ENCODE data around the gene HOXD11. TPM values are rescaled to one million over a fixed set of nuclear protein-coding genes. Genes with fewer than 3 reads are reported as not detected.
A peak's percentile ranks its signal among the peaks of the same experiment; 100 is the strongest.

Gene HOXD11
- total RNA-seq, 1 donor from 2014 or later = not detected

DNA sequence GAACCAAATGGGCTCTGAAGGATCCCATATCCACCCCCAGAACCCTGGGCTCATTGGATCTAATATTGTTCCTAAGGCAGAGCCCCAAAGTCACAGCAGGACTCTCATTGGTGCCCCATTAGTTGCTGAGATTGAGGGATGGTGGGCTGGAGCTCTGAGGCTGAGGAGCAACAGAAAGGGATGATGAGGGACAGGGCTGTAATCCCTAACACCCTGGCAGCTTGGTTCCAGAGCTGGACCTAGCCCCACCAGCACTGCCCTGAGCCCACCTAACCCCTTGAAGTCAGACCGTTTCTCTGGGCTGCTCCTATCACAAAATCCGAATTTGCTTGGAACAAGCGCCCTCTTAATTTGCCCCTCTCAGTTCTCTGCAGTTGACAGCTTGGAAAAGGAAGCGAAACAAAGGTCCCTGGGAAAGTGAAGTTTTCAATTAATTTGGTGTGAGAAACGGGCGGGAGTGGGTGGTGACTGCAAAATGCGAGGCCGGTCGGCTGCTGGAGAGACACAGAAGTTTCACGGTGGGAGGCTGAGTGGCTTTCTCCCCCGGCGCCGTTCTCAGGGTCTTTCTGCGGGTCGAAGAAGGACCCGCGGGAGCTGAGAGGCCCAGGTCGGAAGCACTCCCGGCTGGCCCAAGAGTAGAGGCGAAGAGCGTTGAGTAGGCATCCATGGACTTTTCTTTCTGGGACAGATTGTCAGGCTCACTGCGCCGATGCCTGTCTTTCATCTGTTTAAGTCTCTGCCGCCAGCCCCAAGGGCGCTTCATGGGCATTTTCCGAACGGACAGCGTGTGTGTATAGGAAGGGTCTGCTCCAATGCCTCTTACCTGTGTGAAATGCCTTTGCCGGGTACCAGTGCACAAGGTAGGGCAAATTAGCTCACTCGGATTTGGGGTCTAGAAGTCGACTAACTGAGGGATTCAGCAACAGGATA lies 15.5 kb upstream of the HOXD11 start:
- Histone ChIP-seq H3K4me3 (no peak overlapping the region), H3K9me3 (no peaks in the 10 kb centered on the region), H3K27ac (no peak overlapping the region), H3K4me1 (peaks cover 6 to 7% of the 10 kb centered on the region in 2 donors), H3K27me3 (peaks cover 62% of the 10 kb centered on the region), H3K36me3 (no peaks in the 10 kb centered on the region)
- intact Hi-C loops (cut with DNase I) = loop anchor here (5.0 to 10.0 kb wide), 3 partner anchors 724 to 1757 kb away; partner anchors contain the start of gene SP9
- DNase-seq (ENCODE audit: low spot score in 2 of 2) = peak in 1 of 2 donors; percentile 34
- TF ChIP-seq, protein P1, sequence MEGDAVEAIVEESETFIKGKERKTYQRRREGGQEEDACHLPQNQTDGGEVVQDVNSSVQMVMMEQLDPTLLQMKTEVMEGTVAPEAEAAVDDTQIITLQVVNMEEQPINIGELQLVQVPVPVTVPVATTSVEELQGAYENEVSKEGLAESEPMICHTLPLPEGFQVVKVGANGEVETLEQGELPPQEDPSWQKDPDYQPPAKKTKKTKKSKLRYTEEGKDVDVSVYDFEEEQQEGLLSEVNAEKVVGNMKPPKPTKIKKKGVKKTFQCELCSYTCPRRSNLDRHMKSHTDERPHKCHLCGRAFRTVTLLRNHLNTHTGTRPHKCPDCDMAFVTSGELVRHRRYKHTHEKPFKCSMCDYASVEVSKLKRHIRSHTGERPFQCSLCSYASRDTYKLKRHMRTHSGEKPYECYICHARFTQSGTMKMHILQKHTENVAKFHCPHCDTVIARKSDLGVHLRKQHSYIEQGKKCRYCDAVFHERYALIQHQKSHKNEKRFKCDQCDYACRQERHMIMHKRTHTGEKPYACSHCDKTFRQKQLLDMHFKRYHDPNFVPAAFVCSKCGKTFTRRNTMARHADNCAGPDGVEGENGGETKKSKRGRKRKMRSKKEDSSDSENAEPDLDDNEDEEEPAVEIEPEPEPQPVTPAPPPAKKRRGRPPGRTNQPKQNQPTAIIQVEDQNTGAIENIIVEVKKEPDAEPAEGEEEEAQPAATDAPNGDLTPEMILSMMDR (IDR thresholded peaks at IDR 0.05) = no peak

DNA sequence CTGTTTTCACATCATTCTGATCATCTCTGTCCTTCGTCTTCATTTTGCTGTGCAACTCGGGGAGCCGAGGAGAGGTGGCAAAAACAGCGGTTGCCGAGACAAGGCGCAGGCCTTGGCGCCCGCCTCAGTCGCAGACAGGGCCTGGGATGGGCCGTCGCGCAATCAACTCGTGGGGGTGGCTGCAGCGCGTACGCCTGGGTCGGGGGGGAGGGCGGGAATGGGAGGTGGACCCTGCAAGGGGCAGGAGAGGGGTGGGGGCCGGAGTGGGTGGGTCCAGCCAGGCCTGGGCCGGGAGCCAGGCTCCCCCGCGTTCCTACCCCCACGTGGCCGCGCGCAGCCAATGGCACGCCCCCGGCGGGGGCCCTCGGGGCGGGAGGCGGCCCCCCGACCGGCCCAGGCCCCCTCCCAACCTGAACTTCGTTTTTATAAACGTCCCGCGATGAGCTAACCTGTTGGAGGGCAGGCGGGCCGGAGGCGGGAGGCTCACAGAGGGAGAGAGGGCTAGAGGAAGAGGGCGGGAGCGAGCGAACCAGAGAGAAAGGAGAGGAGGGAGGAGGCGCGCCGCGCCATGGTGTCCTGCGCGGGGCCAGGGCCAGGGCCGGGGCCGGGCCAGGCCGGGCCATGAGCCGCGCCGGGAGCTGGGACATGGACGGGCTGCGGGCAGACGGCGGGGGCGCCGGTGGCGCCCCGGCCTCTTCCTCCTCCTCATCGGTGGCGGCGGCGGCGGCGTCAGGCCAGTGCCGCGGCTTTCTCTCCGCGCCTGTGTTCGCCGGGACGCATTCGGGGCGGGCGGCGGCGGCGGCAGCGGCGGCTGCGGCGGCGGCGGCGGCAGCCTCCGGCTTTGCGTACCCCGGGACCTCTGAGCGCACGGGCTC lies 14.6 kb upstream of the HOXD11 start, which contains the start of gene HOXD13:
TSS of gene HOXD13 (plus strand) at position 452 of the 875 bp plus-strand sequence. CDS start at position 622, 170 bp downstream.
- Histone ChIP-seq H3K4me3 (peak within 1 kb of the TSS; percentile 47 to 51), H3K27me3 (peaks cover 63% of the 10 kb centered on the region), H3K36me3 (no peaks in the 10 kb centered on the region), H3K27ac (no peak within 1 kb of the TSS), H3K9me3 (no peaks in the 10 kb centered on the region), H3K4me1 (peaks cover 15% of the 10 kb centered on the region in 2 donors)
- TF ChIP-seq, protein P1 (IDR thresholded peaks at IDR 0.05) = no peak
- intact Hi-C loops (cut with DNase I) = loop anchor here (5.0 to 10.0 kb wide), 3 partner anchors 725 to 1758 kb away; partner anchors contain the start of gene SP9
- DNase-seq (ENCODE audit: low spot score in 2 of 2) = peak in 1 of 2 donors; percentile 58

DNA sequence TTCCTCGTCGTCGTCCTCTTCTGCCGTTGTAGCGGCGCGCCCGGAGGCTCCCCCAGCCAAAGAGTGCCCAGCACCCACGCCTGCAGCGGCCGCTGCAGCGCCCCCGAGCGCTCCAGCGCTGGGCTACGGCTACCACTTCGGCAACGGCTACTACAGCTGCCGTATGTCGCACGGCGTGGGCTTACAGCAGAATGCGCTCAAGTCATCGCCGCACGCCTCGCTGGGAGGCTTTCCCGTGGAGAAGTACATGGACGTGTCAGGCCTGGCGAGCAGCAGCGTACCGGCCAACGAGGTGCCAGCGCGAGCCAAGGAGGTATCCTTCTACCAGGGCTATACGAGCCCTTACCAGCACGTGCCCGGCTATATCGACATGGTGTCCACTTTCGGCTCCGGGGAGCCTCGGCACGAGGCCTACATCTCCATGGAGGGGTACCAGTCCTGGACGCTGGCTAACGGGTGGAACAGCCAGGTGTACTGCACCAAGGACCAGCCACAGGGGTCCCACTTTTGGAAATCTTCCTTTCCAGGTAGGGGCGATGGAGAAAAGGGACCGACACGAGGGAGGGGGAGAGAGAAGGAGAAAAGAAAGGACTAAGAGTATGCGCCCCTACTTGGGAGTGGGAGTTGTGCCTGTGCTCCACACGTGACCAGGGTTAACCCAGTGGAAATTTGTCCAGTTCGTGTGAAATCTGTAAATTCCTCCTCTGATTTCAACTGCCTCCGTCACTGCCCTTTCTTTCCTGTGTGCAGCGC lies 13.8 kb upstream of the HOXD11 start:
- Histone ChIP-seq H3K27ac (no peak overlapping the region), H3K27me3 (peaks cover 63% of the 10 kb centered on the region), H3K4me3 (peak overlapping the region; percentile 47 to 51), H3K36me3 (no peaks in the 10 kb centered on the region), H3K4me1 (peaks cover 18 to 19% of the 10 kb centered on the region in 2 donors), H3K9me3 (no peaks in the 10 kb centered on the region)
- DNase-seq (ENCODE audit: low spot score in 2 of 2) = peak in 1 of 2 donors; percentile 46
- TF ChIP-seq, protein P1 (IDR thresholded peaks at IDR 0.05) = no peak
- intact Hi-C loops (cut with DNase I) = loop anchor here (5.0 to 10.0 kb wide), 3 partner anchors 726 to 1759 kb away; partner anchors contain the start of gene SP9

DNA sequence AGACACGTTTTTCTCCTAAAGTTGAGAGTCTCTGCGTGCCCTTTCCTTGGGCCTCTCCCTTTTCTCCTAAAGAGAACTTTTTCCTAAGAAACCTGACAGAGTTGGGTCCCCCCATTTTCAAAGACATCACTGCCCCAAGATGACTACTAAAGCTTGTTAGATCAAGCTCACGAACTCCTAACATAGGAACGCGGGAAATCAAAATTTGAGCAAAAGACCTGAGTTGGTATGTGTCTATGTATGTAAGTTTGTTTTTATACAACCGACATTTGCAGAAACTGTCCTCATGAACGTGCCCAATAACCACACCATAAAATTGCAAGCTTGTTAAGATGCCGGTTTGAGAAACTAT lies 13.2 kb upstream of the HOXD11 start:
- H3K27me3 ChIP-seq = peaks cover 68% of the 10 kb centered on the region
- TF ChIP-seq, protein P1 (IDR thresholded peaks at IDR 0.05) = no peak
- no peaks in the 10 kb centered on the region for H3K36me3 ChIP-seq
- peaks cover 18 to 19% of the 10 kb centered on the region in 2 donors for H3K4me1 ChIP-seq
- H3K27ac ChIP-seq = no peak overlapping the region
- no peak overlapping the region for H3K4me3 ChIP-seq
- no peaks in the 10 kb centered on the region for H3K9me3 ChIP-seq
- intact Hi-C loops (cut with DNase I) = loop anchor here (5.0 to 10.0 kb wide), 3 partner anchors 727 to 1759 kb away; partner anchors contain the start of gene SP9
- DNase-seq (ENCODE audit: low spot score in 2 of 2) = no peak
